ENCODE data around the gene VWA8. TPM values are rescaled to one million over a fixed set of nuclear protein-coding genes. Genes with fewer than 3 reads are reported as not detected.
A peak's percentile ranks its signal among the peaks of the same experiment; 100 is the strongest.
"Not testable (repeated sequence)": the region's sequence is repeated elsewhere in the genome, so short reads cannot be mapped to it uniquely, and the experiment has no call there.

VWA8 gene
- total RNA-seq, 1 experiment from 2014 or later, result 4.6 TPM

DNA sequence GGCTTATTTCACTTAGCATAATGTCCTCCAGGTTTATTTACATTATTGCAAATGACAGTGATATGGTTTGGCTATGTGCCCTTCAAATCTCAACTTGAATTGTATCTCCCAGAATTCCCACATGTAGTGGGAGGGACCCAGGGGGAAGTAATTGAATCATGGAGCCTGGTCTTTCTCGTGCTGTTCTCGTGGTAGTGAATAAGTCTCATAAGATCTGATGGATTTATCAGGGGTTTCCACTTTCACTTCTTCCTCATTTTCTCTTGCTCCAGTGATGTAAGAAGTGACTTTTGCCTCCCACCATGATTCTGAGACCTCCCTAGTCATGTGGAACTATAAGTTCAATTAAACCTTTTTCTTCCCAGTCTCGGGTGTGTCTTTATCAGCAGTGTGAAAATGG is 109.6 kb downstream of the VWA8 start:
- DNase-seq (ENCODE audit: low spot score), result no peak

DNA sequence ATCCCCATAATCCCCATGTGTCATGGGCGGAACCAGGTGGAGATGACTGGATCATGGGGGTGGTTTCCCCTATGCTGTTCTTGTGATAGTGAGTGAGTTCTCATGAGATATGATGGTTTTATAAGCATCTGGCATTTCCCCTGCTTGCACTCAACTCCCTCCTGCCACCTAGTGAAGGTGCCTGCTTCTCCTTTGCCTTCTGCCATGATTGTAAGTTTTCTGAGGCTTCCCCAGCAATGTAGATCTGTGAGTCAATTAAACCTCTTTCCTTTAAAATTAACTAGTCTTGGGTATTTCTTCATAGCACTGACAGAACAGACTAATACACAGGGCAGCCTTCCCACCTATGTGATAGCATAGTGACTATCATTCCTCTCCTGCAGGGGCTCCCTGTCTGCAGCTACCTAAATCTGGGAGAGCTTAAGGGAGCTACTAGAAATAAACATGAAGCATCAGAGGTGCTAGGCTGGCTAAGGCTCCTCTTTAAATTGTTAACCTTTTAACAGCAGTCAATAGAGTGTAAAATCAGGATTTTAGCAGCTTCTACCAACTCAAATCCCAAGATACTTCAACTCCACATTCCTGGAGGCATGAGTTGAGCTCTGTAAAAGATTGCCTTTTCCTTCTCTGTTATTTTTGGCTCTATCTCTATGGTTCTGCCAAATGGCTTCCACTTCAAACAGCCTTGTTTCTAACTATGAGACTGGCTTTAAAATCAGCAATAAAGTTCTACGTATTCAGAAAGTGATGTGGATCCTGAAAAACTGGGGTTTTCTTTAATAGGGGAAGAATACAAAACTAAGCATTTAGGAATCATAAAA is 112.3 kb downstream of the VWA8 start:
- DNase-seq (ENCODE audit: low spot score), result no peak

DNA sequence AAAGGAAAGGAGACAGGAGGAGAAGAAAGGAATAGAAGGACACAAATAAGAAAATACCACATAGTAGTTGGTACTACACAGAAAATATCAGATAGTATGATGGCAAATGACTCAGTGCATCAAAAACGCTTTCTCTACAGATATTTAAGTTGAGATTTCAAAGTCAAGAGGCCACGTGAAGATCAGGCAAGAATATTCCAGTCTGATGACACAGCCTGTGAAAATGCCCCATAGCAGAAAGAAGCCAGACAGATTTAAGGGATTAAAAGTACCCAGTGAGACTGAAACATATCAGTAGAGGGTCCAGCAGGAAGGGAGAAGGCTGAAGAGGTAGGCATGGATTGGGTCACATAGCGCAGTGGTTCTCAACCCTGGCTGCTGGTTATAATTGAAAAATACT is 113.7 kb downstream of the VWA8 start:
- no peak for DNase-seq (ENCODE audit: low spot score)

DNA sequence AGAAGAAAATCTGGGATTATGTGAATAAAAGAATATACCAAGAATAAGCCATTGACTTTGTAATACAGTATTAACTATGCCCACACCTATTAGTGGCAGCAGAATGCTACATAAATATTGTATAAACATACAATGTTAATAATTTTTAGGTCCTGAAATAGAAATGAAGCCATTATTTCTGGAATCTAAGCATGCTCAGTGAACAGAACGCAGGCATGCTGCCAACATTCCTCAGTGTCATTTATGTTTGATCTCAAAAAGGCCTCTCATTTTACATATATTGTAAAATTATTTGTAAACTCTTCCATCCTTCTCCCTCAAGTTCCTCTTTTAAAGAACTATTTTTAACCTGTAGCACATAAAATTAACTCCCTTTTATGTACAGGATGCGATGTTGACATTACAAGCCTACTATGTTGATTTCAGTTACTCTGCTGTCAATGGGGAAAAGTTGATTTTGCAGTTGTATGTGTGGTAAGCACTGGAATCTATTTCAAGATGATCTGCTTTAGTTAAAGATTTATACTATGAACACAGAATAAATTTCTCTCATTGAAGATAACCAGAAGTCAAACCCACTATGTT is 118.8 kb downstream of the VWA8 start:
- DNase-seq (ENCODE audit: low spot score), result no peak

DNA sequence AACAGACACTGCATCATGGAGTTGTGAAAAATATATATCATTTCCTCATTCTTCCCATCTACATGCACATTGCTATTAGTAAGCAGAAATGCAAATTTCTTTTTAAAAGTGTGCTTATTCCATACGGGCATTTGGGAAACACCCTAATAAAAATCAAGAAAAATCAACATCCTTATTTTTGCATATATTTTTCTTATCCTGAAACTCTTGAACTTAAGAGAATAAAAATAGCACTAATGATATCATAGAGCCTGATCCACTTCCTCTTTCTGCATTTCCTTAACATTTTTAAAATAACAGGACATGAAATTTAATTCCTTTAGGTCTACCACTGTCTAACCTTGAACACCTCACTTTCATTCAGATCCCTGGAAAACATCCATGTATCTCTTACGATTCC is 123.3 kb downstream of the VWA8 start:
- no peak for DNase-seq (ENCODE audit: low spot score)

DNA sequence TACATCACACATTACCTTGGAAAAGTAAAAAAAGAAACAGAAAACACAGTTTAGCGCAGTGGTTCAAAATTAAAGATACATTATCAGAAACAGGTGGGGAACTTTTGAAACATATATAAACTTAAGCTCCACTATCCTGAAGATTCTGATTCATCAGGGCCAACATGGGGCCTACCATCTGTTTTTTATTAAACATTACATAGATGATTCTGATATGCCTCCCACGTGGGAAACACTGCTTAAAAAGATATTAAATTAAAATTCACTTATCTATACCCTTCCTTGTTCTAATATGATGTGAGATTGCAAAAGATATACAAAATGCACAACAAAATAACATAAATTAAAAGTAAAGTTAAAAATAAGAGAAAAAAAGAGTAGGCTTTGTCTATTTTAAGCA is 125.0 kb downstream of the VWA8 start:
- no peak for DNase-seq (ENCODE audit: low spot score)

DNA sequence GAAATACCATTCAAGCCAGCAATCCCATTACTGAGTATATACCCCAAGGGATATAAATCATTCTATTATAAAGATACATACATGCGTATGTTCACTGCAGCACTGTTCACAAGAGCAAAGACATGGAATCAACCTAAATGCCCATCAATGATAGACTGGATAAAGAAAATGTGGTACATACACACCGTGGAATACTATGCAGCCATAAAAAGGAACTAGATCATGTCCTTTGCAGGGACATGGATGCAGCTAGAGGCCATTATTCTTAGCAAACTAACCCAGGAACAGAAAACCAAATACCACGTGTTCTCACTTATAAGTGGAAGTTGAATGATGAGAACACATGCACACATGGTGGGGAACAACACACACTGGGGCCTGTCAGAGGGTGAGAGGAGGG is 126.2 kb downstream of the VWA8 start:
- DNase-seq (ENCODE audit: low spot score), result not testable (repeated sequence)

DNA sequence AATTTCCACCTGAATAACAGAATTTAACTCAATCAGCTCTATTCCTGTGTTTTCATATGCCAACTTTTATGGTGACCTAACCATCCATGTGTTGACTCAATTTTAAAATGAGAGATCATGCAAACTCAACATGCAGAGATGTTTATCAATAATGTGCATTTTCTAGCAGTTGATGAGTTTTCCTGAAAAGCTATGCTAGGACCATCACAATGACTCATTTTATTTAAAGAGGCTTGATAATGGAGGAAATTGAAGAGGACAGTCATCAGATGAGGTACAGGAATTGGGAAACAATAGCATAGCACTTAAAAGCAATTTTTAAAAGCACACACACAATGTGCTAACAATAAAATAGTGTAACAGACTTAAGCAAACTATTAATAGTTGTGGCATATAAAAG is 127.1 kb downstream of the VWA8 start:
- DNase-seq (ENCODE audit: low spot score), result no peak

DNA sequence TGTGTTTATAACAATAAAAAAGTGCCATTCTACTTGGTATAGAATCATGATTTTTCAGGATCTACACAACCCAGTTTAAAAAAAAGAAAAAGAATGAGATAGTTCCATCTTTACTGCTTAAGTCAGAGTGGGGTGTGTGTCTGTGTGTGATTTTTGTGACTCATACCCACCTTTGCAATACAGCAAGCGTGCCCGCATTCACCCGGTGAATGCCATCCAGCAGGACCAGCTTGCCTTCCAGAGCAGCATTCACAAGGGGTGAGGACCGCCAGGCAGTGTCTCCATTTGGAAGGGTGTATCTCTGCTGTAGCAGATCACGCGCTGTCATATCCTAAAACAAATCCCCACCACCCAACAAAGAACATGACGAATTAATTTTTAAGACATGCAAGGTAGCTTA is 127.7 kb downstream of the VWA8 start:
- no peak for DNase-seq (ENCODE audit: low spot score)

DNA sequence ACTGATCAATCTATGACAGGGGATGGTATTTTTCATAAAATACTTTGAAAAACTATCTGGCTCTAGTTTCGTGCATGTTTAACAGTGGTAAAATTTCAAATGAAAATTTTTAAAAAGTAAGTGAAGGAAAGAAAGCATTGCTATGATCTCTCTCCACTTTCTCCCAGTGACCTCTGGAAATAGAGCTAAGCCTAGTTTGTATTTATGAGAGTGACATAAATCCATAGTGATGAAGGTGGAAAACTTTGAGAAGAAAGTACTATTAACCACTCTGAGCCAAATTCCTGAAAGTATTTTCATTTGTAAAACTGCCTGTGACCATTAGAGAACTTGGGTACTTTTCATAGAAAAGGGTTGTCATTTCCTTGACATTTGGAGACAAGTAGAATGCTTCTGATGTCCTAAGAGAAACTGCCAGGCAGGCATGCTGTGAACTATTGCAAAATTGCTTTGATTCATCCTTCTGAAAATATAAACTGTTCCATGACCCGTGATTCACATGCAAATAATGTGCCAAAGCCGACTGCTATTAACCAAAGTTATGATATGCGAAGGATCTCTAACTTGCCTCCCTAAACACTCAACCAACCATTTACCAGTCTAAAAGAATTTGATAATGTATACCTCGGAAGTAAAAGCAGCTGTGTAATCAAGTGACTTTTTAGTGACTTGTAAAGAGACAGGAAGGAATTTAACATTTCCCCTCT is 133.2 kb downstream of the VWA8 start:
- peak; percentile 27 for DNase-seq (ENCODE audit: low spot score)

DNA sequence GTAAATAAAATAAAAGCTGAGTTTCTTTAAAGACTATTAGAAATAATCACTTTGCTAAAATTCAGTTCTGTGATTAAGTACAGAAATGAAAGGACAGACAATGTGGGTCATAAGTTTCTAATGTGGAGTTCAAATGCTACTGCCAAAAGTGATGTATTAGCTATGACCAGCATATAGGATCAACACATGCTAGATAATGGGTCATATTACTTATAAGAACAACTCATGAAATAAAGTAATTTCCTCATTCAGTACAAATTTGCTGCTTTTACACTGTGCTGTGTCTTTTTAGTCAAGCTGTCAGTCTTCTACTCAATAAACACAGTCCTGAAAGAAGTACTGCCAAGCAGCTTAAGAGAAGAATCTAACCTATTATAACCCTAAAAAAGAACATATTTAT is 135.2 kb downstream of the VWA8 start:
- DNase-seq (ENCODE audit: low spot score), result no peak

DNA sequence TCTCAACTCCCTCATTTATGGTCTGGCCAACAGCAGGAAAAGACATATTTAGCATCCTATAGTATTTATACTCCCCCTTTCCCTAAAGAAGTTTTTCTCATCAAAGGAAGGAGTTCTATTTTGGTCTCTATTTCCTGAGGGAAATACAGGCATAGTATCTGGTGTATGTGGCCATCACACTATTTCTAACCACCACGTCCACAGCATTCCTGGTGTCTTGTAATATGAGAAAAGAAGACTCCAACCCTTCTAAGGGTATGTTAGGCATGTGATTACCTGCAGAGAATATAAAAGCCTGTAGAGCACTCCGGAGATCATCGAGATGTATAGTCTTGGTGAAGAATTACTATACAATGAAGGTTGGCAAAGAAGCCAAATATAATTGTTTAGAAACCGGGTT is 137.4 kb downstream of the VWA8 start:
- no peak for DNase-seq (ENCODE audit: low spot score)

DNA sequence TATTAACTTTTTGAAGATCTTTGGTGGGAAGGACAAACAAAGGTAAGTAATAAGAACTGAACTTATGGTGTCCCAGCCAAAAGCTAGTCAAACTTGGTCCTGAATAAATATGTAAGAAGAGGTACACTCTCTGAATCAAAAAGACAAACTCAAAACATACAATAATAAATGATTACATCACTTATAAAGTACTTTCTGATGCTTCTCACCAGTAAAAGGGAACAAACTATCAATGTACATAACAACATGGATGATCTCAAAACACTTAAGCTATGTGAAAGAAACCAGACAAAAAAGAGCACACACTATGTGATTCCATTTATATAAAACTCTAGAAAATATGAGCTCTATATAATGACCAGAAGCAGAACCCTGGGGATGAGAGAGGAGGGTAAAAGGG is 138.3 kb downstream of the VWA8 start:
- DNase-seq (ENCODE audit: low spot score), result no peak

DNA sequence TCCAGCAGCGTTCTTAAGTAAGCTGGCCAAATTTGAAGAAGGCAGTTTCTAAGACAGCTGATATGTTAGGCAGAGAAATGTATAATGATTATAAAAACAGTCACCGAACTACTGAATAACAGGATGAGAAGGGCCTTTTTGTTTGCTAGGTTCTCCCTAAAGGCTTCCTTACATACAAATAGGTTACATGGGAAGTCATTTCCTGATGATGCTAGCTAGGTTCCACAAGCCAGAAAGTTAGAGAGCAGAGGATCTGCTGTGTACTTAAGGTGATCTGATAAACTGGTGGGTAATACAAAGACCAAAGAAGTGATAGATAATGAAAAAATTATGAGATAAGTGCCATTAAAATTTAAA is 139.7 kb downstream of the VWA8 start:
- no peak for DNase-seq (ENCODE audit: low spot score)

DNA sequence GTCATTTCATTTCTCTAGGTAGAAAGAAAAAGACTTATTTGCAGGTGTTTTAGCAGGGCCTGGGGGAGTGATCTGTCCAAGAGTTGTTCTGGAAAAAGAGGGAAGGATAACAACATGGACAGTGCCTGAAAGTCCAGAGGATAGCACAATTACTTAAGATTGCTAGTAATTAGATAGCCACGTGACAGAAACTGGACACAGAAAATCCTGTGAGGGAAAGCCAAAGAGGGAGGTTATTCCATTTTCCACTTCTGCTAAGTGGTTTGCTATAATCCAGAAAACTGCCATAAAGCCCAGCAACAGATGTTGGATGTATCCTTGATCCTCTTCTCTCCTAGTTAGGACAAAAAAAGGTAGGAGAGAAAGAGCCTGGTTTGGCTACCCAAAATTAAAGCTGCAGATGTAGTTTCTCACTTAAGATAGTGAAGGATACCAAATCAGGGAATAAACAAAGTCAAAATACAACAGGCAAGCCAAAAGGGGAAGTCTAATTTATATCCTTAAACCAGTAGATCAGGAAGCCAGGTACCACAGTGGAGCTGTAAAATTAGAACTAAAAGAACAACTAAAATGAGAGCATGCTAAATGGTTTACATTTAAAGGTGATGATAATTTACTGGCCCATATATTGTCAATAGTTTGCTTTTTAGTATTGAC is 140.2 kb downstream of the VWA8 start:
- DNase-seq (ENCODE audit: low spot score), result no peak

DNA sequence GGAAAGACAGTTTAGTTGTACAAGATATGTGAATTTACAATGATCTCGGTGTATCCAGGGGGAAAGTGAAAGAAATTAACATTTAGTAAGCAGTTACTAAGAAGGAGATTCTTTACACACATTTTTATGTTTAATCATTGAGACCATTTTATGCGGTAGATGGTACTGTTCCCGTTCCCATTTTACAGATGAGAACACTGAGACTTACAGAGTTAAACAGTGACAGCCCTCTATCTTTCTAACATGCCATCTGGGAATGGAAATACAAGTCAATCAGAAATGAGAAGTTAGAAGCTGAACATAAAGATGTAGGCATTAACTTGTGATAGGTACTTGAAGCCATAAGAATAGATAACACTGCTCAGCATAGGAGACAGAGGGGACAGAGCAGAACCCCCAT is 144.9 kb downstream of the VWA8 start:
- DNase-seq (ENCODE audit: low spot score), result no peak

DNA sequence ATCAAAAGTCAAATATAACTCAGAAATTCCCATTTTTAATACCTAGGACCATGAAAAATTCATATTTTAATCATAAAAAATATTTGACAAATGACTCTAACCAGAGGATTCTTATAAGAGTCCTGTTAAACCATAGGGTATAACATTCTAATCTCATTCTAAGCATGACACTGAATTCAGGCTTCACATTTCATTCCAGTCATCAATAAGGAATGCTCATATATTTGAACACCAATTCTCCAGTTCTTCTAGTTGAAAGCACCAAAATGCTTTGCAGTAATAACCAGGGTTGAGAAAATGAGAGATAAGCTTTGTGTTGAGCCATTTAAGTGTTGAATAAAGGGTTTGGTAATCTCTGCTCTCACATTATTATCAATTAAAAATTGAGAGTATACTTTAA is 147.5 kb downstream of the VWA8 start:
- DNase-seq (ENCODE audit: low spot score), result no peak

DNA sequence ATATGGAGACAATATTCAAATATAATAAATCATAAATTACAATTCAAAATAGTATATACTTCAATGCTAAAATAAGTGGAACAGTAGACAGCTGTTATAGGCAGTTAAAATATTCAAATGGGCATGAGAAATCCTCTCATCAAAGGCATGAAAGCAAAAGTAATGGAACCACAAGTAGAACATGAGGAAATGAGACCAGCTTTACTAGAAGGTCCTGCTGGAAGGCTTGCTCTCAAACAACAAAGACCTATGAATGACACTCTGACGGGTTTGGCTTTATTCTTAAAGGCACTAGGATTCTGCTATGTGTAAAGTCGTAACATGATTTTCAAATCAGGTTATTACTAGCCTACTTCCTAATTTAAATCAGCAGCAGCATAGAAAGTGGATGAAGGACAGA is 148.1 kb downstream of the VWA8 start:
- no peak for DNase-seq (ENCODE audit: low spot score)

DNA sequence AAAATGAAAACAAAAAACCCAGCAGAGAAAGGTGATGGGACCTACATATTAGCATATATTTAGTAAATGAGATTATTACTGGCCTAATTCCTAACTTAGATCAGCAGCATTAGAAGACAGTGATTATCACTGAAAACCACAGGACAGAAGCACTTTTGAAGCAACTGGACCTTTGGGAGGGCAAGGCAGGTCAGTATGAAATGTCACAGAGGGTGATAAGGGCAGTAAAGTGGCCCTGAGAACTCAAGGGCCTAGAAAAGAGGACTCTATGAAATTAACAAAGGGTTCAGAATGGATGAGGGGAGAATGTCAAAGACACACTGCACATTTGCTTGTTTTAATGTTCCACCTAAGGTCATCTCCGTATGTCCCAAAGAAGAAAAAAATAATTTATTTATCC is 148.7 kb downstream of the VWA8 start:
- DNase-seq (ENCODE audit: low spot score), result no peak

DNA sequence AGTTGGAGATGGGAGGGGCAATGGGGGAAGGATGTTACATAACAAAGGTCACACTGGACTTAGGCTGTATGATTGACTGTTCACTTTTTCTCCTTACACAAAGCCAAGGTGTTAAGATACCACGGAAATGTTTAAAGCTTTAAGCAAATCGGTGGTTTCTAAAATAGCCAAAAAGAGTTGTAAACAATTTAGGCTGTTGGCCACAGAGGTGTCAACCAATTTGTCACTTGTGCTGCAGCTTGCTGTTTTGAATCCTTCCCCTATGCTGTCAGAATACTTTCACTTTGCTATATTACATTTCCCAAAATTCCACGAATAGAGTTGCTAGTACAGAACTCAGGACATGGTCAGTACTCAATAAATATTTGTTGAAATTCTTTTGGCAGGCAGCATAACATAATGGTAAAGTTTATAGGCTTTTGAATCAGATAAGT is 149.3 kb downstream of the VWA8 start:
- DNase-seq (ENCODE audit: low spot score), result no peak

DNA sequence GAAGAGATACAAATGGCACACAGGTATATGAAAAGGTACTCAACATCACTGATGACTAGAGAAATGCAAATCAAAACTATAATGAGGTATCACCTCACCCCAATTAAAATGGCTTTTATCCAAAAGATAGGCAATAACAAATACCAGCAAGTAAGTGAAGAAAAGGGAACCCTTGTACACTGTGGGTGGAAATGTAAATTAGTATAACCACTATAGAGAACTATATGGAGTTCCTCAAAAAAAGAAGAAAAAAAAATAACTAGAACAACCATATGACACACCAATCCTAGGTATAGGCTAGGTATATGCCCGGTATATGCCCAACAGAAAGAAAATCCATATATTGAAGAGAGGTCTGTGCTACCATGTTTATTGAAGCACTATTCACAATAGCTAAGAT is 150.9 kb downstream of the VWA8 start:
- no peak for DNase-seq (ENCODE audit: low spot score)

DNA sequence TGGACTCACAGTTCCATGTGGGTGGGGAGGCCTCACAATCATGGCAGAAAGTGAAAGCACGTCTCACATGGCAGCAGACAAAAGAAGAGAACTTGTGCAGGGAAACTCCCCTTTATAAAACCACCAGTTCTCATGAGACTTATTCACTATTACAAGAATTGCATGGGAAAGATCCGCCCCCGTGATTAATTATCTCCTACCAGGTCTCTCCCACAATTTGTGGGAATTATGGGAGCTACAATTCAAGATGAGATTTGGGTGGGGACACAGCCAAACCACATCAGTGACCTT is 157.5 kb downstream of the VWA8 start:
- not testable (repeated sequence) for DNase-seq (ENCODE audit: low spot score)
